ENCODE results near the gene GOLGA8K.
"Not testable (repeated sequence)": the region's sequence is repeated elsewhere in the genome, so short reads cannot be mapped to it uniquely, and the experiment has no call there.

DNA sequence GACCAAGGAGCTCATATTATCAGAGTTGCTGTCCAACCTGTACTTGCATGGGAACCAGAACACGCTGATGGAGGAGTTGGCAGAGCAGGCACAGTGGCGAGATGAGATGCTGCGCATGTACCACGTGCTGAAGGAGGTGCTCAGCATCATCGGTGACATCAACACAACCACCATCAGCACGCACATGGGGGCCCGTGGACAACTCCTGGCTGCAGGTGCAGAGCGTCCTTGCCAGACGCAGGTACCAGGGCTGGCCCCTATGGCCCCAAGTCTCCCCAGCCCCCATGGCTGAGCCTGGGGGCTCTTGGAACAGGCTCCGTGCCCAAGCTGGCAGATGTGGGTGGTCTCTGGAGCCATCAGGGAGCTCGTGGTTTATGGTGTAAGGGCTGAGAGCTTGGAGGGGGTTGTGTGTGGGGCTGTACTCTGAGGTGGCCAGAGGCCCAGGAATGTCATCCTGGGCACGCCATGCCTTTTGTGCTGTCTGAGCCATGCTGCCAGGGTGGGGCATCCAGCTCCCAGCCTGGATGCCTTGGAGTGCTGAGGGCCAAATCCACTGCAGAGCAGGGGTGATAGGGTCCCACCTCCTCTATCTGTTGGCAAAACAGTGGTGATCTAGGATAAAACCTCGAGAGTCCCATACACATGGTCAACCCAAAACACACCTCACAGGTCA lies 17.1 kb downstream of the GOLGA8K start:
- TF ChIP-seq, protein P1, sequence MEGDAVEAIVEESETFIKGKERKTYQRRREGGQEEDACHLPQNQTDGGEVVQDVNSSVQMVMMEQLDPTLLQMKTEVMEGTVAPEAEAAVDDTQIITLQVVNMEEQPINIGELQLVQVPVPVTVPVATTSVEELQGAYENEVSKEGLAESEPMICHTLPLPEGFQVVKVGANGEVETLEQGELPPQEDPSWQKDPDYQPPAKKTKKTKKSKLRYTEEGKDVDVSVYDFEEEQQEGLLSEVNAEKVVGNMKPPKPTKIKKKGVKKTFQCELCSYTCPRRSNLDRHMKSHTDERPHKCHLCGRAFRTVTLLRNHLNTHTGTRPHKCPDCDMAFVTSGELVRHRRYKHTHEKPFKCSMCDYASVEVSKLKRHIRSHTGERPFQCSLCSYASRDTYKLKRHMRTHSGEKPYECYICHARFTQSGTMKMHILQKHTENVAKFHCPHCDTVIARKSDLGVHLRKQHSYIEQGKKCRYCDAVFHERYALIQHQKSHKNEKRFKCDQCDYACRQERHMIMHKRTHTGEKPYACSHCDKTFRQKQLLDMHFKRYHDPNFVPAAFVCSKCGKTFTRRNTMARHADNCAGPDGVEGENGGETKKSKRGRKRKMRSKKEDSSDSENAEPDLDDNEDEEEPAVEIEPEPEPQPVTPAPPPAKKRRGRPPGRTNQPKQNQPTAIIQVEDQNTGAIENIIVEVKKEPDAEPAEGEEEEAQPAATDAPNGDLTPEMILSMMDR (IDR thresholded peaks at IDR 0.05) = not testable (repeated sequence)
- not testable (repeated sequence) for TF ChIP-seq EZH2 (IDR thresholded peaks at IDR 0.05; ENCODE audit: borderline replicate concordance, insufficient read depth, low read depth, low read length, poor library complexity, severe bottlenecking)
